ENCODE measurements around the gene NNT. TPM values are rescaled to one million over a fixed set of nuclear protein-coding genes. Genes with fewer than 3 reads are reported as not detected.
A peak's percentile ranks its signal among the peaks of the same experiment; 100 is the strongest.
"Not testable (repeated sequence)": the region's sequence is repeated elsewhere in the genome, so short reads cannot be mapped to it uniquely, and the experiment has no call there.

Gene NNT
- polyA plus RNA-seq, result 10 to 100 TPM; 49.5 to 78.0 (median 60.6) TPM

DNA sequence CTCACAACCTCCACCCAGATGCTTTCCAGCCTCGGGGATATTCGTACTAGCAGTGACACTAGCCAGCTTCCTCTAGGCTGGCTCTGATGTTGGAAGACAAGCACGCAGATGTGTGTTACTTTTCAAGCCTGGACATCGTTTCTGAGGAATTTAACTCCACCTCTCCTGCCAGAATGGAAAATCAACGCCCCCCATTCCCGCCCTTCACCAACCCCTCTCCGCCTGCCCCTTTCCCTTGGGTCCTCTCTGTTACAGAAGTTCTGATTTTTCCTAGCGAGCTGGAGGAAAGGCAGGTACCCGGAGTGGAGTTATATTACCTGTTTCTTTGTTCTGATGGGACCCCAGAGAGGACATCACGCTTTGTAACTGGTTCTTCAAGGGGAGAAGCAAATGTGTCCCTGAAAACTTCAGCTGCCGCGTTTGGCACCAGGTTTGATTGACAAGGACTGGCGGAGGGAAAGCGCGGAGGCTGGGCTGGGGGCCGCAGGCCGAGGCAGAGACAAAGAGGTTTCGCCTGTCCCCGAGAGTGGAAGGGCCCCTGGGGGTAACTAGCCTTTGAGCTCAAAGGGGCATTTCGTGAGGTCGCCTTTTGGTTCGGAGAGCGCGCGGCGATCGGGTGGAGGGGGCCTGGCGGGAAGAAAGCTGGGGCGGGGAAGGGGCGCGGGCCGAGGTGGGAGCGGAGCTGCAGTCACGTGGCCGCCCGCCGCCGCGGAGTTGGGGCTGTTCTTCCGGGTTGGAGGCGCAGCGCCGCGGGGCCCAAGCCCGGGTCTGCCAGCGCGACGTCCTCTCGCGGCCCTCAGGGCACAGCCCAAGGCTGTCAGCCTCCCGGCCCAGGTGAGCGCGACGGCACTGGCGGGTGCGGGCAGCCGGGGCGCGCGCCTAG, at the start of gene NNT:
Gene NNT (plus strand): TSS at position 720 of the 883 bp plus-strand sequence. CDS start 6,016 bp downstream, outside the sequence.
- Mint-ChIP-seq H3K4me1 (peaks cover 43 to 56% of the 10 kb centered on the region in 2 donors), H3K27me3 (ENCODE audit: low read depth in 3 of 3) (peaks cover 1 to 16% (median 4%) of the 10 kb centered on the region in 3 donors), H3K36me3 (peaks cover 0 to 5% (median 3%) of the 10 kb centered on the region in 3 donors), H3K27ac (peak within 1 kb of the TSS; percentile 76 to 97 (median 92)), H3K9me3 (no peaks in the 10 kb centered on the region), H3K4me3 (peak within 1 kb of the TSS; percentile 88 to 96 (median 93))
- peak; percentile 79 to 82 (median 81) for DNase-seq

DNA sequence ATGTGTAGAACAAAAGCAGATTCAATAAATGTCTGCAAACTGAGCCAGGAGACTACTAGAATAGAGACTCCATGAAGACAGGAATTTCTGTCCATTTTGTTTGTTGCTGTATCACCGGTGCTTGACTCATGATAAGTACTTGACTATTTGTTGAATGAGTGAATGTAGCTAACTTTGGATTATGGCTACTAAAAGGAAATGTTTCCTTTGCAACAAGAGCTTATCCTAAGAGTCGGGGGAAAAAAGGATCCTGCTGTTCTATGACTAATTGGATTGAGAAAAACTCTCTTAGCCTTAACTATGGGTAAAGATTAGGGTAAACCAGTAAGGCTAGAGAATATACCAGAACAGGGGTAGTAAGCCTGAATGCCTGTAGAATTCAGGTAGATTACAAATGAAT, 49.6 kb upstream of the NNT start:
- no peak overlapping the region for H3K4me3 Mint-ChIP-seq
- H3K4me1 Mint-ChIP-seq, result peaks cover 15 to 25% of the 10 kb centered on the region in 2 donors
- no peak overlapping the region for H3K27ac Mint-ChIP-seq
- peaks cover 3 to 9% (median 7%) of the 10 kb centered on the region in 3 donors for H3K36me3 Mint-ChIP-seq
- no peak for DNase-seq
- H3K9me3 Mint-ChIP-seq, result no peaks in the 10 kb centered on the region
- peaks cover 6 to 11% (median 9%) of the 10 kb centered on the region in 3 donors for H3K27me3 Mint-ChIP-seq (ENCODE audit: low read depth in 3 of 3)

DNA sequence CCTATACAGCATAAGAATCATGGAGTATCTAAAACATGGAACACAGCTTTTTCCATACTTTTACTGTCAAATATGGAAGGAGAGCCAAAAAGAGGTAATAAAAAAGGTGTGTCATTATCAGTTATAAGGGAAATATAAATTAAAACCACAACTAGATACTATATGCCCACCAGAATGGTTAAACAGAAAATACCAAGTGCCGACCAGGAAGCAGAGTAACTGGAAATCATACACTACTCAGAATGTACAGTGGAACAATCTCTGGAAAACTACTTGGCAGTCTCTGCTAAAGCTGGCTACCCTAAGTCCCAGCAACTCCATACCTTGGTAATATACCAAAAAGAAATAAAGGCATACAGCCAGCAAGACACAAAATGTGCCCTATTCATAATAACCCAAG, 48.5 kb upstream of the NNT start:
- Mint-ChIP-seq H3K4me3 (peak overlapping the region in 1 of 5 donors; percentile 19), H3K4me1 (peaks cover 9 to 25% of the 10 kb centered on the region in 2 donors), H3K36me3 (peaks cover under 1 to 5% (median 4%) of the 10 kb centered on the region in 3 donors), H3K9me3 (no peaks in the 10 kb centered on the region), H3K27me3 (ENCODE audit: low read depth in 3 of 3) (peaks cover 6 to 11% (median 9%) of the 10 kb centered on the region in 3 donors), H3K27ac (no peak overlapping the region)
- DNase-seq, result no peak

DNA sequence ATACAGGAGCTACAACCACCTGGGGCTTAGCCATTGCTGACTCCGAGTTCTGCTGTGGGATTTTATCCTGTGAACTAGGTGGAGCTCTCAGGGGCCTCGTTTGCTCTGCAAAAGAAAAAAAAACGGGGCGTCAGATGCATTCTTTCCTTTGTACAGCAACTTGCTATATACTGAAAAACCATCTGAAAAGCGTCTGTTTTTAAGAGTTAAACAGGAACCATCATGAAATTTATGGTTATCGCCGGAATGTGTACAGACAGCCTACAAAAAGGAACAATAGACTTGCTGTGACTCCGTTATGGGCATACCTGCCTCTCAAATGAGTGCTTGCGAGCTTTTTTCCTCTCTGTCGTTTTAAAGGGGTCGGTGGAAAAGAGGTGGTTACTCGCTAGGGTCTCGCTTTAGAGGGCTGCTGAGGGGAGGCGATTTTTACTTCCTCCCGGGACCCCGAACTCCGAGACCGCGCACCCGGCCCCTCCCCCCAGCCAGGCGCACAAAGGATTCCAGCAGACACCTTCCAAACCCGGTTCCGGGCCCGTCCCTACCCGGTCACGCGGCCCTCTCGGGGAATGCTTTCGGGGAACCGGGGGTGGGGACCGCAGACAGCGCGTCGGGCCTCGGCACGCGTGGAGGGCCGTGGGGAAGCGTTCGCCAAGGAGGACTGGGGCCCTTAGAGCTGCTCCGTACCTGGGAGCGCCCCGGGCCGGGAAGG, 46.9 kb upstream of the NNT start:
- peaks cover 8 to 20% of the 10 kb centered on the region in 2 donors for H3K4me1 Mint-ChIP-seq

DNA sequence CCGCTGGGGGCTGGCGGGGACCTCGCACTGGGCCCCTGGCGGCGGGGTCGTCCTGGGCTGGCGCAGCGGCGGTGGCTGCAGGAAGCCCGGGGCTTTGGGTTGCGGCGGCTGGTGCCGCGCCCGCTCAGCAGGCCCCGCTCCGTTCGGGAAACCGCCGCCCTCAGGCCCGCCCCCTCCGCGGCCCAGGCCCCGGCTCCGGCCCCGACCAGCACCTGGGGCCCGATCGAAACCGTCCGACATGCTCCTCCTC, 46.4 kb upstream of the NNT start:
- H3K4me3 Mint-ChIP-seq, result peak overlapping the region in 4 of 5 donors; percentile 90 to 99 (median 92)
- H3K27me3 Mint-ChIP-seq (ENCODE audit: low read depth in 3 of 3), result peaks cover 6 to 11% (median 9%) of the 10 kb centered on the region in 3 donors
- H3K36me3 Mint-ChIP-seq, DNase-seq, H3K9me3 Mint-ChIP-seq: not testable (repeated sequence)
- peaks cover 8 to 19% of the 10 kb centered on the region in 2 donors for H3K4me1 Mint-ChIP-seq
- H3K27ac Mint-ChIP-seq, result peak overlapping the region in 2 of 6 donors; percentile 31 to 99

More for the DNA sequence above, 46.9 kb upstream of the NNT start:
- H3K36me3 Mint-ChIP-seq, result peaks cover 0 to under 1% (median 0%) of the 10 kb centered on the region in 3 donors
- DNase-seq, result no peak
- no peaks in the 10 kb centered on the region for H3K9me3 Mint-ChIP-seq
- peak overlapping the region; percentile 89 to 93 (median 92) for H3K4me3 Mint-ChIP-seq
- peaks cover 6 to 11% (median 9%) of the 10 kb centered on the region in 3 donors for H3K27me3 Mint-ChIP-seq (ENCODE audit: low read depth in 3 of 3)
- peak overlapping the region; percentile 87 to 96 (median 92) for H3K27ac Mint-ChIP-seq

DNA sequence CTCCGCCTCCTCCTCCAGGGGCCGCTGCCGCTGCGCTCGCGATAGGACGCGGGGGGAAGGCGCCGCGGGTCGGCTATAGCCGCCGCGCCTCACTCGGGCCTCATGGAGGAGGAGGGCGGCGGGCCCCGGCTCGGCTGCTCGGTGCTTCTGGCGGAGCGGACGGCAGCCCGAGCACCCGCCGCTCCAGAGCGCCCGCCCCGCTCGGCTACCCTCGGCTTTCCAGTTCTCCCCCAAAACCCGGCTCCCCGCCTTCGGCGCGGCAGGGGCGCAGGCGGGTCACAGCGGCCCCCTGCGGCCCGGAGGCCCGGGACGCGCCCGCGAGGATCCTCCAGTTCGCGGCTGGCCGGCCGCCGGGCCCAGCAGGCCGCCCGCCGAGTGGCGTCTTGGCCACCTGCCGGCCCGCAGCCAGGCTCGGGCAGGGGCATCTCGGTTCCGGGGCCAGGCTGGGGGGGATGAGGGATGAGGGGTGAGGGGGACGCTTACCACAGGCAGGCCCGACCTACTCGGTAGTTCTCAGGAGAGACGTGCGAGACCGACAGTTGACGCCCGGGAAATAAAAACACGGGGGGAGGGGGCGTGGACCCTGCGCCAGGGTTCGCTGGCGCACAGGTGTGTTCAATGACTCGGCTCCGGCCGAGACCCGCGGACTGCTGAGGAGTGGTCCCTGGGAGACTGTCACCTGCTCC, 46.0 kb upstream of the NNT start, which contains the start of gene PAIP1:
Gene PAIP1 (minus strand): TSS at position 221 of the 686 bp plus-strand sequence. CDS start 231 bp downstream, outside the sequence.
- no peaks in the 10 kb centered on the region for H3K9me3 Mint-ChIP-seq

DNA sequence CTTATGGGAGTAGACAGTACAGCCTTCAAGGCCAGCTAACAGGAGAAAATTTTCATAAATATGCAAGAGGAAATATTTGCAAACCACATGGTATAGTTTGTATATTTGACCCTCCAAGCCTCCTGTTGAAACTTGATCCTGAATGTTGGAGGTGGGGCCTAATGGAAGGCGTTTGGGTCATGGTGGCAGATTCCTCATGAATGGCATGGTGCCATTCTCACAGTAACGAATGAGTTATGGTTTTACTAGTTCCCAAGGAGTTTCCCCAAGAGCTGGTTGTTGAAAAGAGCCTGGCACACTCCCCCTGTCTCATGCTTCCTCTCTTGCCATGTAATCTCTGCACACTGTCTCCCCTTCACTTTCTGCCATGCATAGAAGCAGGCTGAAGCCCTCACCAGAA, 42.9 kb upstream of the NNT start:
- no peak for DNase-seq
- no peak overlapping the region for H3K4me3 Mint-ChIP-seq
- peaks cover 6 to 11% (median 9%) of the 10 kb centered on the region in 3 donors for H3K27me3 Mint-ChIP-seq (ENCODE audit: low read depth in 3 of 3)
- H3K4me1 Mint-ChIP-seq, result peaks cover 8 to 17% of the 10 kb centered on the region in 2 donors
- H3K27ac Mint-ChIP-seq, result no peak overlapping the region
- no peaks in the 10 kb centered on the region for H3K9me3 Mint-ChIP-seq
- no peaks in the 10 kb centered on the region for H3K36me3 Mint-ChIP-seq

More for the DNA sequence above, 46.0 kb upstream of the NNT start, which contains the start of gene PAIP1:
- Mint-ChIP-seq H3K4me1 (peaks cover 8 to 19% of the 10 kb centered on the region in 2 donors), H3K27ac (peak within 1 kb of the TSS; percentile 97 to 99 (median 98)), H3K36me3 (no peaks in the 10 kb centered on the region), H3K4me3 (peak within 1 kb of the TSS; percentile 90 to 99 (median 93)), H3K27me3 (ENCODE audit: low read depth in 3 of 3) (peaks cover 6 to 11% (median 9%) of the 10 kb centered on the region in 3 donors)
- peak; percentile 89 to 91 (median 90) for DNase-seq

DNA sequence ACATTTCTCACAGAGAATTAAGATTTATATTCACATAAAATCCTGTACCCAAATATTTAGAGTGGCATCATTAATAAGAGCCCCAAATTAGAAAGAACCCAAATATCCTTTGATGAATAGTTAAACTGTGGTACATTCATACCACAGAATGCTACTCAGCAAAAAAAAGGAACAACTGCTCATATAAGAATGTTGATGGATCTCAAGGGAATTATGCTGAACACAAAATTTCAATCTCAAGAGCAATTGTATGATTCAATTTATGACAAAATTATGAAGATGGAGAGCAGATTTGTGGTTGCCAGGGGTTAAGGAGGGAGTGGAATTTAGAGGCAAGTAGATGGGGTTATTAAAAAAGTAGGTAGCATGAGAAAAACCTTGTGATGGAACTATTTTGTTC, 41.6 kb upstream of the NNT start:
- DNase-seq, result no peak
- Mint-ChIP-seq H3K36me3 (no peaks in the 10 kb centered on the region), H3K27ac (no peak overlapping the region), H3K9me3 (no peaks in the 10 kb centered on the region), H3K27me3 (ENCODE audit: low read depth in 3 of 3) (peaks cover 4 to 6% (median 4%) of the 10 kb centered on the region in 3 donors), H3K4me1 (peaks cover 7 to 8% of the 10 kb centered on the region in 2 donors), H3K4me3 (no peak overlapping the region)

DNA sequence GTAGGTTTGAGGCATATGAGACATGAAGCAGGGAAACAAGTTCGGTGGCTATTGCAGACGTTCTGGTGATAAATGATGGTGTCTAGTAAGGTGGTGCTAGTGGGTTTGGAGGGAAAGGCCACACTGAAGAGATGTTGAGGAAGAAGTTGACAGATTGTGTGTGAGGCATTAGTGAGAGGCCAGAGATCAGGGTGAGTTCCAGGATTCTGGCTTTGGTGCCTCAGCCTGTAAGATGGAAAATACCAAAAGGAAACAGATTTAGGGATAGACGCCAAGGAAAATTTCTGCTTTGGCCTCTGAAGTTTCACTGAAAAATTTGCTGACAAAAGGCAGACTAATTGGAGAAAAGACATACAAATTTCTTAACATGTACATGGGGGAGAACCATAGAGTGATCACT, 39.7 kb upstream of the NNT start:
- Mint-ChIP-seq H3K4me3 (no peak overlapping the region), H3K9me3 (no peaks in the 10 kb centered on the region), H3K4me1 (no peaks in the 10 kb centered on the region), H3K27me3 (ENCODE audit: low read depth in 3 of 3) (peaks cover 0 to 5% (median 0%) of the 10 kb centered on the region in 3 donors), H3K36me3 (no peaks in the 10 kb centered on the region), H3K27ac (no peak overlapping the region)
- DNase-seq, result no peak

DNA sequence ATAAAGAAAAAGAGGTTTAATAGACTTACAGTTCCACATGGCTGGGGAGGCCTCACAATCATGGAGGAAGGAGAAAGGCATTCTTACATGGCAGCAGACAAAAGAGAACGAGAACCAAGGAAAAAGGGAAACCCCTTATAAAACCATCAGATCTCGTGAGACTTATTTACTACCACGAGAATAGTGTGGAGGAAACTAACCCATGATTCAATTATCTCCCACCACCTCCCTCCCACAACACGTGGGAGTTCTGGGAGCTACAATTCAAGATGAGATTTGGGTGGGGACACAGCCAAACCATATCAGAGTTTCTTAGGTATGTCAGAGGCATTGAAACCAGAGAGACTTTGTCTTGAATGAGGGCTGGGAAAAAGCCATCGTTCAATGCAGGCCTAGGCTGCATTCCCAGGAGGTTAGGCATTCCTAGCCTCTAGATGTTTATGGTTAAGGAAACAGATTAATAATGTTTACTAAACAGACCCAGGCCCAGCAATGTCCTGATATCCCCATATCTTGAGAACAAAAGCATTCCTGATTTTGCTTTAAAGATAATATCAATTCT, 38.6 kb upstream of the NNT start:
- no peak for DNase-seq
- no peaks in the 10 kb centered on the region for H3K9me3 Mint-ChIP-seq
- no peaks in the 10 kb centered on the region for H3K36me3 Mint-ChIP-seq
- peaks cover 0 to 5% (median 0%) of the 10 kb centered on the region in 3 donors for H3K27me3 Mint-ChIP-seq (ENCODE audit: low read depth in 3 of 3)
- H3K4me3 Mint-ChIP-seq, result no peak overlapping the region
- no peak overlapping the region for H3K27ac Mint-ChIP-seq
- H3K4me1 Mint-ChIP-seq, result no peaks in the 10 kb centered on the region

DNA sequence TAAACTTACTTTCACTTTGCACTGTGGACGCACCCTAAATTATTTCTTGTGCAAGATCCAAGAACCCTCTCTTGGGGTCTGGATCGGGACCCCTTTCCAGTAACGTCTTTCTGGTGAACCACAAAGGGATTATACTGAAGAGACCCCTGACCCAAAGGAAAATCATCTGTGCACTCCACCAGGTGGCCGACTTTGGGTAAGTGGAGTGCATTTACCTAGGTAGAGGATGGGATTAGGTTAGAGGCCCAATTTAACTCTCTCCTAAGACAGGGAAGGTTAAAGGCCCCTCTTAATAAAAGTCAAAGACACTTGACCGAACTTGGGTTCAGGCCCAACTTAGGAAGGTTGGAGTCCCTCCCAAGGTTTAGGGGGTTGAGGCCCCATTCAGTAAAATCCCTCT, 37.9 kb upstream of the NNT start:
- DNase-seq, result no peak
- H3K9me3 Mint-ChIP-seq, result no peaks in the 10 kb centered on the region
- H3K36me3 Mint-ChIP-seq, result no peaks in the 10 kb centered on the region
- H3K27me3 Mint-ChIP-seq (ENCODE audit: low read depth in 3 of 3), result peaks cover 0 to 5% (median 0%) of the 10 kb centered on the region in 3 donors
- H3K27ac Mint-ChIP-seq, result no peak overlapping the region
- H3K4me1 Mint-ChIP-seq, result no peaks in the 10 kb centered on the region
- H3K4me3 Mint-ChIP-seq, result no peak overlapping the region

DNA sequence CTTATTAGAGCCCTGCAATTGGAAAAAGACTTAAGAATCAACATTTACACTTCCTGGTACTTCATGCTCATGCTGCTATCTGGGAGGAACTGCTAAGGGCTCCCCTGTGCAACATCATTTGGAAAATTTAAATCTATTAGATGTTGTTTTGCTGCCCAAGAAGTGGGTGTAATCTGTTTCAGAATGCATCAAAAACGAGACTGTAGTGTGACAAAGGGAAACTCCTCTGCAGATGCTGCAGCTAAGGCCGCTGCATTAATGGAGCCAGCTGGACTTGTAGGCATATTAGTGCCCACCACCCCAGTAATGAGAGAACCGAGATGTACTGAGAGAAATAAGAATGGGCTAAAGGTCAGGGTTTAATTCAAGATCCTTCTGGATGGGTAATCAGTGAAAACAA, 35.0 kb upstream of the NNT start:
- H3K27ac Mint-ChIP-seq, result no peak overlapping the region
- no peaks in the 10 kb centered on the region for H3K36me3 Mint-ChIP-seq
- no peak overlapping the region for H3K4me3 Mint-ChIP-seq
- no peaks in the 10 kb centered on the region for H3K9me3 Mint-ChIP-seq
- no peaks in the 10 kb centered on the region for H3K4me1 Mint-ChIP-seq
- DNase-seq, result no peak
- H3K27me3 Mint-ChIP-seq (ENCODE audit: low read depth in 3 of 3), result peaks cover 0 to 5% (median 0%) of the 10 kb centered on the region in 3 donors

DNA sequence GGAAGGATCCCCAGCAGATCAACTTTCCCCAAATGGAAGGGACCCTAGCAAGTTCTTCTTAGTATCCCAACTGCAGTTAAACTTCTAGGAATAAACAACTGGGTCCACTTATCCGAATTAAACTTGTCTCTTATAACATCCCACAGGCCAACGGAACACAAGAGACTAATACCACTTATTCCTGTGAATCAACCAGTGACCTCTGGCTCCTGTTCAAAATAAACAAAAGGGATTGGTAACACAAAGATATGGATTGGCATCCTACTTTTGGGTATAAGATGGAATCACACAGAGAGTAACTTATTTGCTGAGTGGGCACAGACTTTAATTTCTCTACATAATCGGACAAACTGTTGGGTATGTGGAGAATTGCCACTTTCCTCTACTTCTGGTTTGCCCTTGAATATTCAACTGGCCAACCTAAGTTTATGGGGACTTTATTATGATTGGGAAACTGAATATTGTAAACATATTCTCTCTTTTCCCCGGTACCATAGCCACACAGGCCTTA, 33.7 kb upstream of the NNT start:
- Mint-ChIP-seq H3K36me3 (no peaks in the 10 kb centered on the region), H3K9me3 (no peaks in the 10 kb centered on the region), H3K4me3 (no peak overlapping the region), H3K4me1 (no peaks in the 10 kb centered on the region), H3K27ac (no peak overlapping the region), H3K27me3 (ENCODE audit: low read depth in 3 of 3) (peaks cover 0 to 5% (median 0%) of the 10 kb centered on the region in 3 donors)
- no peak for DNase-seq

All from immature natural killer cell (primary cell).